Type B pancreatic cell (in vitro differentiated cells): Measurements from ENCODE around the gene GNMT. TPM values are rescaled to one million over a fixed set of nuclear protein-coding genes. Genes with fewer than 3 reads are reported as not detected.
"Not testable (repeated sequence)": the region's sequence is repeated elsewhere in the genome, so short reads cannot be mapped to it uniquely, and the experiment has no call there.

Experiments used
- DNase-seq: peaks from one replicate; pipeline ENCODE4 v3.0.0; 2021; ENCODE audit warnings: mixed read lengths; ENCODE audit not compliant: unreplicated experiment; ENCODE audit errors: extremely low spot score
- H3K27ac Mint-ChIP-seq: 2 replicates; pipeline ENCODE4 v1.8.0; 2021; ENCODE audit warnings: mild to moderate bottlenecking, mixed read lengths
- H3K27me3 Mint-ChIP-seq: 2 replicates; pipeline ENCODE4 v1.8.0; 2021; ENCODE audit warnings: mixed read lengths
- H3K36me3 Mint-ChIP-seq: 2 replicates; pipeline ENCODE4 v1.8.0; 2021; ENCODE audit warnings: mixed read lengths
- H3K4me1 Mint-ChIP-seq: one replicate; pipeline ENCODE4 v1.8.0; 2021; ENCODE audit warnings: mixed read lengths; ENCODE audit not compliant: unreplicated experiment
- H3K4me3 Mint-ChIP-seq: 2 replicates; pipeline ENCODE4 v1.8.0; 2021; ENCODE audit warnings: mild to moderate bottlenecking, mixed read lengths
- H3K9me3 Mint-ChIP-seq: 2 replicates; pipeline ENCODE4 v1.8.0; 2021; ENCODE audit warnings: mixed read lengths
- total RNA-seq: library from RNA; stranded (reverse); gene quantifications from 2 replicates; pipeline ENCODE4 v1.2.1, GENCODE V29; 2021; ENCODE audit warnings: low replicate concordance
- TF ChIP-seq, protein P1 (sequence below): fragments of 200-600 bp; sonication (generic); conservative IDR thresholded peaks from 2 replicates; pipeline ENCODE4 v1.5.0; 2021; ENCODE audit warnings: antibody characterized with exemption, mild to moderate bottlenecking

GNMT gene
- total RNA-seq, 1 donor from 2014 or later, result 0.39 TPM

DNA sequence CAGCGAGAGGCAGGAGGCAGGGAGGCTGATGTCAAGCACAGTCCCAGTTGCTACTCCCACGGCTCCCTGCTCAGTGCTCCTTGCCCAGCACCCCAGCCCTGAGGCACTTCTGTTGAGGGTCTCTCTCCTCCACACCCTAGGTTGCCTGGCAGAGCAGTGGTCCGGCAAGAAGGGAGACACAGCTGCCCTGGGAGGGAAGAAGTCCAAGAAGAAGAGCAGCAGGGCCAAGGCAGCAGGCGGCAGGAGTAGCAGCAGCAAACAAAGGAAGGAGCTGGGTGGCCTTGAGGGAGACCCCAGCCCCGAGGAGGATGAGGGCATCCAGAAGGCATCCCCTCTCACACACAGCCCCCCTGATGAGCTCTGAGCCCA is 22.1 kb upstream of the GNMT start:
- Mint-ChIP-seq H3K4me1 (peaks cover under 1% of the 10 kb centered on the region), H3K36me3 (peaks cover 12% of the 10 kb centered on the region), H3K27me3 (no peaks in the 10 kb centered on the region), H3K4me3 (no peak overlapping the region), H3K9me3 (no peaks in the 10 kb centered on the region), H3K27ac (no peak overlapping the region)
- no peak for DNase-seq
- TF ChIP-seq, protein P1, sequence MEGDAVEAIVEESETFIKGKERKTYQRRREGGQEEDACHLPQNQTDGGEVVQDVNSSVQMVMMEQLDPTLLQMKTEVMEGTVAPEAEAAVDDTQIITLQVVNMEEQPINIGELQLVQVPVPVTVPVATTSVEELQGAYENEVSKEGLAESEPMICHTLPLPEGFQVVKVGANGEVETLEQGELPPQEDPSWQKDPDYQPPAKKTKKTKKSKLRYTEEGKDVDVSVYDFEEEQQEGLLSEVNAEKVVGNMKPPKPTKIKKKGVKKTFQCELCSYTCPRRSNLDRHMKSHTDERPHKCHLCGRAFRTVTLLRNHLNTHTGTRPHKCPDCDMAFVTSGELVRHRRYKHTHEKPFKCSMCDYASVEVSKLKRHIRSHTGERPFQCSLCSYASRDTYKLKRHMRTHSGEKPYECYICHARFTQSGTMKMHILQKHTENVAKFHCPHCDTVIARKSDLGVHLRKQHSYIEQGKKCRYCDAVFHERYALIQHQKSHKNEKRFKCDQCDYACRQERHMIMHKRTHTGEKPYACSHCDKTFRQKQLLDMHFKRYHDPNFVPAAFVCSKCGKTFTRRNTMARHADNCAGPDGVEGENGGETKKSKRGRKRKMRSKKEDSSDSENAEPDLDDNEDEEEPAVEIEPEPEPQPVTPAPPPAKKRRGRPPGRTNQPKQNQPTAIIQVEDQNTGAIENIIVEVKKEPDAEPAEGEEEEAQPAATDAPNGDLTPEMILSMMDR, result no peak

DNA sequence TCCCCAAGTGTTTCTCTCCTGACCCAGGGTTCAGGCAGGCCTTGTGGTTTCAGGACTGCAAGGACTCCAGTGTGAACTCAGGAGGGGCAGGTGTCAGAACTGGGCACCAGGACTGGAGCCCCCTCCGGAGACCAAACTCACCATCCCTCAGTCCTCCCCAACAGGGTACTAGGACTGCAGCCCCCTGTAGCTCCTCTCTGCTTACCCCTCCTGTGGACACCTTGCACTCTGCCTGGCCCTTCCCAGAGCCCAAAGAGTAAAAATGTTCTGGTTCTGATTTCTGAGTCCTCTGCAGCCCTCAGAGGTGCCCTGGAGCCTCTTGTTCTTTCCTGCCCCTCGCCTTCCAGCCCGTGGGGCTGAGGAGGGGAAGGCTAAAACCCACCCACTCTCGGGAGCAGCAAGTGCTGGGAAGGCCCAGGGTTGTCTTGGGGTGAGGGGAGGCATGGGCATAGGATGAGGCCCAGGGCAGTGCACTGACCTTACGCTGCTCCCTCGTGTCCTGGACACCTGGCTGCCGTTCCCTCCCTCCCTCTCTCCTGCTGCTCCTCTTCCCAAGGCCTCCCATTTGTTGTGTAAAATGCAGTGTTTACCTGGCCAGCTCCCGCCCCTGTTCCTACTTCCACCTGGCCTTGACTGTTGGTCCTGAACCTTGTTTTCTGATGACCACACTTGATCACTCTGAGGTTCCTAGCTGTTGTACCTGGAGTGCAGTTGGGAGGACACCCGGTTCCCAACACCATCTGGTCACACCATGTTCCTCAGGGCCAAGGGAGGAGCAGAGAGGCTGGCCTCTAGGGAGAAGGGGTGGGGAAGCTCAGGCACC is 21.4 kb upstream of the GNMT start:
- H3K4me1 Mint-ChIP-seq, result no peaks in the 10 kb centered on the region
- peaks cover 11% of the 10 kb centered on the region for H3K36me3 Mint-ChIP-seq
- H3K9me3 Mint-ChIP-seq, result no peaks in the 10 kb centered on the region
- no peak overlapping the region for H3K27ac Mint-ChIP-seq
- no peaks in the 10 kb centered on the region for H3K27me3 Mint-ChIP-seq
- no peak for DNase-seq
- H3K4me3 Mint-ChIP-seq, result no peak overlapping the region
- TF ChIP-seq, protein P1, result no peak

DNA sequence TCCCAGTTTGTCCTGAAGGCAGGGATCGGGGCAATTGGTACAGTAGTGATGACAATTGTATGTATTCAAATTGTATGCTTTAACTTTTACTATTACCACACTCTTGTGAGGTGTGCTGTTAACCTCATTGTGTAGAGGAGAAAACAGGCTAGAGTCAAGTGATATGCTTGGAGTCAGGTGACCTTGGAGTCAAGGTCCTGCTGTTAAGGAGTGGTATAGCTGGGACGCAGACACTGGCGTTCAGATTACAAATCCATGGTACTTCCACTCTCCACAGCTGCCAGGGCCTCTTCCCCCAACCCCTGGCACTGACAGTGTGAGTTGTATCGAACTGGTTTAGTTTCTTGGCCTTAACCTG is 20.8 kb upstream of the GNMT start:
- DNase-seq, result no peak
- Mint-ChIP-seq H3K27ac (no peak overlapping the region), H3K36me3 (peaks cover 11% of the 10 kb centered on the region), H3K4me3 (no peak overlapping the region), H3K9me3 (no peaks in the 10 kb centered on the region), H3K4me1 (no peaks in the 10 kb centered on the region), H3K27me3 (no peaks in the 10 kb centered on the region)
- TF ChIP-seq, protein P1, result no peak

DNA sequence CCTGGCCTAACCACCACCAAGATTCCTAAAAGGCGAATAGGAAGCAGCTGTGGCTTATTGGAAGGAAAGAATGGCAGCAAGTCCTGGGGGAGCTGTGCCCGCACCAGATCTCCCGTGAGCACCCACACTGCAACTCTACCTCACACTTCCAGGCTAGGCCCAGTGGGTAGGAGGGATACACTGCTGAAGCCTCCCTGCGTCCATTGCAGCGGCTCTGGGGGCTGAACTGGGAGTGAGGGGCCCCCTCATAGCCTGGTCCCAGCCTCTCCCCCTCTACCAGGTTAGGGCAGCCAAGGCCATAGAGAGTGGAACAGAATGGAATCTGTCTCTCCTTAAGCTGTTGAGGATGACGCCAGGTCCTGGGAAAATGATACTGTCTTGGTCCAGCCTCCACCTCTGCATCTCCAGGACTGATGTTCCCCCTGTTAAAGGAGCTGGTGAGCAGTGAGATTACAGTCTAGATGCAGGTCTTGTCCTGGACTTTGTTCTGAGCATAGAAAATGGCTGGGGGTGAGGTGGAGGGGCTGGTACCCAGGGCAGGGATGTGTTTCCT is 20.0 kb upstream of the GNMT start:
- no peaks in the 10 kb centered on the region for H3K9me3 Mint-ChIP-seq
- H3K36me3 Mint-ChIP-seq, result peaks cover 11% of the 10 kb centered on the region
- DNase-seq, result no peak
- H3K27me3 Mint-ChIP-seq, result no peaks in the 10 kb centered on the region
- no peak overlapping the region for H3K4me3 Mint-ChIP-seq
- H3K4me1 Mint-ChIP-seq, result no peaks in the 10 kb centered on the region
- TF ChIP-seq, protein P1, result no peak
- no peak overlapping the region for H3K27ac Mint-ChIP-seq

DNA sequence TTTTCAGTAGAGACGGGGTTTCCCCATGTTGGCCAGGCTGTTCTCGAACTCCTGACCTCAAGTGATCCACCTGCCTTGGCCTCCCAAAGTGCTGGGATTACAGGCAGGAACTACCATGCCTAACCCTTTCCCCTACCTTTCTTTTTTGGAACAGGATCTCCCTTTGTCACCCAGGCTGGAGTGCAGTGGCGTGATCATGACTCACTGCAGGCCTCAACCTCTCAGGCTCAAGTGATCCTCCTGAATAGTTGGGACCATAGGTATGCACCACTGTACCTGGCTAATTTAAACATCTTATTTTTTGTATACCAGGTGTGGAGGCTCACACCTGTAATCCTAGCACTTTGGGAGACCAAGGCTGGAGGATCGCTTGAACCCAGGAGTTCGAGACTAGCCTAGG is 19.2 kb upstream of the GNMT start:
- not testable (repeated sequence) for H3K27me3 Mint-ChIP-seq, H3K27ac Mint-ChIP-seq, H3K9me3 Mint-ChIP-seq, H3K4me3 Mint-ChIP-seq, H3K36me3 Mint-ChIP-seq, H3K4me1 Mint-ChIP-seq, DNase-seq

DNA sequence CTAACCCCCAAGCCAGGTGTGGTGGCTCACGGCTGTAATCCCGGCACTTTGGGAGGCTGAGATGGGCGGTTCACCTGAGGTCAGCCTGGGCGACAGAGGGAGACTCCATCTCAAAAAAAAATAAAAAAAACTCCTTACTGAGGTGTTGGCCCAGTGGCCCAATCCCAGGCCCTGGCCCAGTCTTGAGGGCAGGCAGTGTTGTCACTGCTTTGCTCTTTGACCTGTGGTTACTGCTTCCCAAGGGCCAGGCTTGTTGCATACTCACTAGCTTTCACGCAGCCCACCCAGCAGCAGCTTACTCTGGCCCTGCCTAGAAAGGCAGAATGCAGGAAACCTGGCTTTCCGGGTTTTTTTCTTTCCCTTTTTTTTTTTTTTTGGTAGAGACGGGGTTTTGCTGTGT is 18.1 kb upstream of the GNMT start:
- no peaks in the 10 kb centered on the region for H3K27me3 Mint-ChIP-seq
- no peaks in the 10 kb centered on the region for H3K4me1 Mint-ChIP-seq
- TF ChIP-seq, protein P1, result no peak
- H3K9me3 Mint-ChIP-seq, result no peaks in the 10 kb centered on the region
- H3K36me3 Mint-ChIP-seq, result peaks cover 4% of the 10 kb centered on the region
- H3K27ac Mint-ChIP-seq, result peak overlapping the region; percentile 23
- DNase-seq, result no peak
- no peak overlapping the region for H3K4me3 Mint-ChIP-seq
